Measurements from ENCODE around the gene SNORC.

- no peak for TF ChIP-seq CTCF (IDR thresholded peaks at IDR 0.05; ENCODE audit: low read length)
- TF ChIP-seq EZH2 (IDR thresholded peaks at IDR 0.05; ENCODE audit: borderline replicate concordance, low read length) = no peak
Observed at GRCh38 chr2:232871418-232871834, 1.4 kb downstream of the SNORC start.
